H9 (cell line): ENCODE measurements around the gene GABRD. TPM values are rescaled to one million over a fixed set of nuclear protein-coding genes. Genes with fewer than 3 reads are reported as not detected.

Source experiments
- DNase-seq: peaks from one replicate; pipeline ENCODE4 v3.0.0-alpha.2; 2017
- H2AFZ ChIP-seq: one replicate; pipeline ENCODE4 v1.6.1; 2013; ENCODE audit warnings: mild to moderate bottlenecking, low read length, control low read depth, moderate library complexity
- H2AK5ac ChIP-seq: 2 replicates; pipeline ENCODE4 v1.6.1; 2013; ENCODE audit warnings: low read length, control low read depth, mixed read lengths; ENCODE audit not compliant: insufficient read length
- H2BK120ac ChIP-seq: one replicate; pipeline ENCODE4 v1.6.1; 2013; ENCODE audit warnings: low read depth, mild to moderate bottlenecking, low read length, control low read depth, inconsistent platforms; ENCODE audit not compliant: poor library complexity, severe bottlenecking
- H2BK12ac ChIP-seq: 2 replicates; pipeline ENCODE4 v1.6.1; 2013; ENCODE audit warnings: low read length, control low read depth, mixed read lengths, low read depth; ENCODE audit not compliant: insufficient read length
- H2BK15ac ChIP-seq: 2 replicates; pipeline ENCODE4 v1.6.1; 2013; ENCODE audit warnings: low read depth, low read length, control low read depth
- H2BK20ac ChIP-seq: one replicate; pipeline ENCODE4 v1.6.1; 2013; ENCODE audit warnings: low read depth, mild to moderate bottlenecking, low read length, control low read depth, inconsistent platforms; ENCODE audit not compliant: poor library complexity, severe bottlenecking
- H2BK5ac ChIP-seq: 2 replicates; pipeline ENCODE4 v1.6.1; 2013; ENCODE audit warnings: low read length, control low read depth, mixed read lengths; ENCODE audit not compliant: insufficient read length
- H3K14ac ChIP-seq: 2 replicates; pipeline ENCODE4 v1.6.1; 2013; ENCODE audit warnings: low read length, control low read depth; ENCODE audit not compliant: insufficient read depth
- H3K18ac ChIP-seq: 2 replicates; pipeline ENCODE4 v1.6.1; 2013; ENCODE audit warnings: low read depth, mild to moderate bottlenecking, mixed read lengths, low read length, control low read depth; ENCODE audit not compliant: insufficient read length
- H3K23ac ChIP-seq: 2 replicates; pipeline ENCODE4 v1.6.1; 2013; ENCODE audit warnings: low read length, control low read depth, mixed read lengths, low read depth; ENCODE audit not compliant: insufficient read length
- H3K23me2 ChIP-seq: 2 replicates; pipeline ENCODE4 v1.6.1; 2013; ENCODE audit warnings: low read depth, mild to moderate bottlenecking, mixed read lengths, low read length, control low read depth; ENCODE audit not compliant: insufficient read length, poor library complexity, severe bottlenecking
- H3K27ac ChIP-seq: 2 replicates; pipeline ENCODE4 v1.5.1; 2013; ENCODE audit warnings: low read length, control low read depth, mixed read lengths, low read depth; ENCODE audit not compliant: insufficient read length
- H3K27me3 ChIP-seq: 2 replicates; pipeline ENCODE4 v1.6.1; 2013; ENCODE audit warnings: low read length, control low read depth, inconsistent platforms; ENCODE audit not compliant: insufficient read depth
- H3K4ac ChIP-seq: 2 replicates; pipeline ENCODE4 v1.6.1; 2013; ENCODE audit warnings: low read depth, mild to moderate bottlenecking, control low read depth, inconsistent platforms, low read length, moderate library complexity
- H3K4me1 ChIP-seq: 2 replicates; pipeline ENCODE4 v1.6.1; 2013; ENCODE audit warnings: low read length, control low read depth, inconsistent platforms; ENCODE audit not compliant: insufficient read depth
- H3K4me2 ChIP-seq: 2 replicates; pipeline ENCODE4 v1.6.1; 2013; ENCODE audit warnings: low read length, control low read depth, mixed read lengths; ENCODE audit not compliant: insufficient read length, insufficient read depth
- H3K56ac ChIP-seq: 2 replicates; pipeline ENCODE4 v1.6.1; 2013; ENCODE audit warnings: low read depth, mild to moderate bottlenecking, mixed read lengths, low read length, control low read depth; ENCODE audit not compliant: insufficient read length
- H3K79me1 ChIP-seq: 2 replicates; pipeline ENCODE4 v1.6.1; 2013; ENCODE audit warnings: low read depth, mild to moderate bottlenecking, moderate library complexity, low read length, control low read depth, inconsistent platforms; ENCODE audit not compliant: insufficient read depth, poor library complexity, severe bottlenecking
- H3K79me2 ChIP-seq: 2 replicates; pipeline ENCODE4 v1.6.1; 2013; ENCODE audit warnings: low read length, control low read depth, inconsistent platforms; ENCODE audit not compliant: insufficient read depth
- H3K9ac ChIP-seq: 2 replicates; pipeline ENCODE4 v1.6.1; 2013; ENCODE audit warnings: low read length, control low read depth, mixed read lengths; ENCODE audit not compliant: insufficient read length; ENCODE audit errors: extremely low read depth
- H3K9me3 ChIP-seq: one replicate; pipeline ENCODE4 v1.6.1; 2013; ENCODE audit warnings: low read depth, low read length, inconsistent platforms; ENCODE audit not compliant: control insufficient read depth
- H3T11ph ChIP-seq: one replicate; pipeline ENCODE4 v1.6.1; 2013; ENCODE audit warnings: mild to moderate bottlenecking, low read length, control low read depth, inconsistent platforms
- H4K20me1 ChIP-seq: one replicate; pipeline ENCODE4 v1.6.1; 2013; ENCODE audit not compliant: control insufficient read depth, insufficient read length, insufficient read depth
- H4K5ac ChIP-seq: 2 replicates; pipeline ENCODE4 v1.6.1; 2013; ENCODE audit warnings: low read depth, mild to moderate bottlenecking, mixed read lengths, low read length, control low read depth; ENCODE audit not compliant: insufficient read length
- H4K8ac ChIP-seq: replicated peaks from 2 replicates; pipeline ENCODE4 v1.6.1; 2013; ENCODE audit warnings: low read length, control low read depth, mixed read lengths, low read depth; ENCODE audit not compliant: insufficient read length
- H4K91ac ChIP-seq: 2 replicates; pipeline ENCODE4 v1.6.1; 2013; ENCODE audit warnings: low read depth, mild to moderate bottlenecking, moderate library complexity, mixed read lengths, low read length, control low read depth; ENCODE audit not compliant: insufficient read length
- H3K27ac Mint-ChIP-seq, 3 experiments: 2 replicates in 2 of 3; 3 replicates in 1 of 3; pipeline ENCODE4 v1.8.0; 2020 to 2021; ENCODE audit warnings: mixed read lengths in 3 of 3, mild to moderate bottlenecking in 1 of 3, moderate library complexity in 1 of 3
- H3K27me3 Mint-ChIP-seq: 2 replicates; pipeline ENCODE4 v1.8.0; 2021; ENCODE audit warnings: low read depth, mild to moderate bottlenecking, moderate library complexity, mixed read lengths
- H3K36me3 Mint-ChIP-seq, 3 experiments: 2 replicates in 2 of 3; 3 replicates in 1 of 3; pipeline ENCODE4 v1.8.0; 2020 to 2021; ENCODE audit warnings: low read depth in 3 of 3, mixed read lengths in 3 of 3; ENCODE audit not compliant: insufficient read depth in 1 of 3
- H3K4me1 Mint-ChIP-seq, 2 experiments: 2 replicates each; pipeline ENCODE4 v1.8.0; 2020; ENCODE audit warnings: mixed read lengths in 2 of 2
- H3K4me3 Mint-ChIP-seq, 2 experiments: 2 replicates in 1 of 2; 3 replicates in 1 of 2; pipeline ENCODE4 v1.8.0; 2020 to 2021; ENCODE audit warnings: mild to moderate bottlenecking in 2 of 2, mixed read lengths in 2 of 2, moderate library complexity in 1 of 2
- H3K9me3 Mint-ChIP-seq, 2 experiments: 2 replicates in 1 of 2; 3 replicates in 1 of 2; pipeline ENCODE4 v1.8.0; 2020; ENCODE audit warnings: mild to moderate bottlenecking in 2 of 2, mixed read lengths in 2 of 2, moderate library complexity in 1 of 2
- WGBS: extraction: QIAGEN DNeasy Blood & Tissue Kit; methylation state at CpG from one replicate; pipeline ENCODE4 v1.1.7; 2013; ENCODE audit warnings: missing lambda C conversion rate, low lambda C conversion rate, mixed read lengths; ENCODE audit not compliant: insufficient read length; ENCODE audit errors: extremely low coverage; 5-methylcytosine and 5-hydroxymethylcytosine counted together
- total RNA-seq: library from RNA; stranded (reverse); gene quantifications from 2 replicates; pipeline ENCODE4 v1.2.1, GENCODE V29; 2021
- TF ChIP-seq, protein P1 (sequence below): fragments of 200-600 bp; sonication (generic); conservative IDR thresholded peaks from 3 replicates; pipeline ENCODE4 v1.8.0; 2021; ENCODE audit warnings: antibody characterized with exemption, mild to moderate bottlenecking

The GABRD gene
- total RNA-seq, 1 experiment from 2014 or later = 0.59 TPM

- Histone ChIP-seq H3K4me2 (no peak overlapping the region), H3K9me3 (no peaks in the 10 kb centered on the region), H3K18ac (no peak overlapping the region), H3K14ac (no peak overlapping the region), H2BK120ac (no peak overlapping the region), H3K27ac (no peak overlapping the region), H4K20me1 (no peaks in the 10 kb centered on the region), H2AFZ (no peak overlapping the region), H3K79me2 (no peaks in the 10 kb centered on the region), H3K9ac (no peak overlapping the region), H3K56ac (no peak overlapping the region), H2BK15ac (no peak overlapping the region), H3K23ac (no peak overlapping the region), H3K4ac (no peak overlapping the region), H4K5ac (no peak overlapping the region), H2BK5ac (no peak overlapping the region), H2BK12ac (no peak overlapping the region), H4K8ac (no peak overlapping the region), H2BK20ac (no peak overlapping the region), H3T11ph (no peak overlapping the region), H3K4me1 (no peaks in the 10 kb centered on the region), H2AK5ac (no peak overlapping the region), H4K91ac (no peak overlapping the region), H3K79me1 (no peaks in the 10 kb centered on the region), H3K23me2 (peaks cover 6% of the 10 kb centered on the region), H3K27me3 (no peaks in the 10 kb centered on the region)
- DNase-seq = no peak
- TF ChIP-seq, protein P1, sequence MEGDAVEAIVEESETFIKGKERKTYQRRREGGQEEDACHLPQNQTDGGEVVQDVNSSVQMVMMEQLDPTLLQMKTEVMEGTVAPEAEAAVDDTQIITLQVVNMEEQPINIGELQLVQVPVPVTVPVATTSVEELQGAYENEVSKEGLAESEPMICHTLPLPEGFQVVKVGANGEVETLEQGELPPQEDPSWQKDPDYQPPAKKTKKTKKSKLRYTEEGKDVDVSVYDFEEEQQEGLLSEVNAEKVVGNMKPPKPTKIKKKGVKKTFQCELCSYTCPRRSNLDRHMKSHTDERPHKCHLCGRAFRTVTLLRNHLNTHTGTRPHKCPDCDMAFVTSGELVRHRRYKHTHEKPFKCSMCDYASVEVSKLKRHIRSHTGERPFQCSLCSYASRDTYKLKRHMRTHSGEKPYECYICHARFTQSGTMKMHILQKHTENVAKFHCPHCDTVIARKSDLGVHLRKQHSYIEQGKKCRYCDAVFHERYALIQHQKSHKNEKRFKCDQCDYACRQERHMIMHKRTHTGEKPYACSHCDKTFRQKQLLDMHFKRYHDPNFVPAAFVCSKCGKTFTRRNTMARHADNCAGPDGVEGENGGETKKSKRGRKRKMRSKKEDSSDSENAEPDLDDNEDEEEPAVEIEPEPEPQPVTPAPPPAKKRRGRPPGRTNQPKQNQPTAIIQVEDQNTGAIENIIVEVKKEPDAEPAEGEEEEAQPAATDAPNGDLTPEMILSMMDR = no peak
- Mint-ChIP-seq H3K4me3 (peak overlapping the region in 1 of 2 experiments; percentile 53; a peak in 1 of 5 replicates), H3K4me1 (peaks cover 2 to 6% of the 10 kb centered on the region in 2 experiments; a peak in 3 of 4 replicates), H3K9me3 (no peaks in the 10 kb centered on the region), H3K36me3 (no peaks in the 10 kb centered on the region), H3K27me3 (peaks cover 18% of the 10 kb centered on the region), H3K27ac (no peak overlapping the region)
- WGBS = no CpG with 5 or more reads among the region's 21 CpGs
Observed at GRCh38 chr1:2004856-2005255, 14.3 kb upstream of the GABRD start.
